KMS-11 (cell line): Measurements from ENCODE around the gene FBXO15.

Experiments used
- H2AFZ ChIP-seq: fragments of 200-600 bp; sonication (generic); 2 replicates; pipeline ENCODE4 v1.6.1; 2016; ENCODE audit warnings: antibody characterized with exemption, mixed run types, low read depth
- H3K27ac ChIP-seq: fragments of 200-600 bp; sonication (generic); 2 replicates; pipeline ENCODE4 v1.6.1; 2016; ENCODE audit warnings: mild to moderate bottlenecking, mixed run types
- H3K27me3 ChIP-seq: fragments of 200-600 bp; sonication (generic); 2 replicates; pipeline ENCODE4 v1.6.1; 2017; ENCODE audit warnings: mild to moderate bottlenecking, low read depth, mixed run types, moderate library complexity; ENCODE audit not compliant: insufficient read depth
- H3K36me3 ChIP-seq: fragments of 200-600 bp; sonication (generic); 2 replicates; pipeline ENCODE4 v1.6.1; 2017; ENCODE audit warnings: mild to moderate bottlenecking, mixed run types; ENCODE audit not compliant: insufficient read depth
- H3K4me1 ChIP-seq: fragments of 200-600 bp; sonication (generic); 2 replicates; pipeline ENCODE4 v1.6.1; 2016; ENCODE audit warnings: mild to moderate bottlenecking, low read depth, mixed run types; ENCODE audit not compliant: poor library complexity, severe bottlenecking
- H3K4me2 ChIP-seq: fragments of 200-600 bp; sonication (generic); 2 replicates; pipeline ENCODE4 v1.7.0; 2016; ENCODE audit warnings: mild to moderate bottlenecking, mixed run types
- H3K4me3 ChIP-seq: fragments of 200-600 bp; sonication (generic); IDR thresholded peaks from 2 replicates; pipeline ENCODE4 v1.6.1; 2017; ENCODE audit warnings: low read depth, low read length, mixed read lengths; ENCODE audit not compliant: insufficient read depth
- H3K79me2 ChIP-seq: fragments of 200-600 bp; sonication (generic); 2 replicates; pipeline ENCODE4 v1.6.1; 2016; ENCODE audit warnings: low read depth, mixed run types; ENCODE audit not compliant: insufficient read depth
- H3K9ac ChIP-seq: fragments of 200-600 bp; sonication (generic); 2 replicates; pipeline ENCODE4 v1.6.1; 2016; ENCODE audit warnings: mild to moderate bottlenecking, mixed run types
- H4K20me1 ChIP-seq: fragments of 200-600 bp; sonication (generic); 2 replicates; pipeline ENCODE4 v1.6.1; 2016; ENCODE audit warnings: mild to moderate bottlenecking, mixed run types; ENCODE audit not compliant: insufficient read depth
- TF ChIP-seq, protein P1 (sequence below): fragments of 200-600 bp; sonication (generic); conservative IDR thresholded peaks from 2 replicates; pipeline ENCODE4 v1.6.1; 2017; ENCODE audit warnings: low read depth, mild to moderate bottlenecking, antibody characterized with exemption, low read length, moderate library complexity, mixed read lengths

Gene FBXO15

DNA sequence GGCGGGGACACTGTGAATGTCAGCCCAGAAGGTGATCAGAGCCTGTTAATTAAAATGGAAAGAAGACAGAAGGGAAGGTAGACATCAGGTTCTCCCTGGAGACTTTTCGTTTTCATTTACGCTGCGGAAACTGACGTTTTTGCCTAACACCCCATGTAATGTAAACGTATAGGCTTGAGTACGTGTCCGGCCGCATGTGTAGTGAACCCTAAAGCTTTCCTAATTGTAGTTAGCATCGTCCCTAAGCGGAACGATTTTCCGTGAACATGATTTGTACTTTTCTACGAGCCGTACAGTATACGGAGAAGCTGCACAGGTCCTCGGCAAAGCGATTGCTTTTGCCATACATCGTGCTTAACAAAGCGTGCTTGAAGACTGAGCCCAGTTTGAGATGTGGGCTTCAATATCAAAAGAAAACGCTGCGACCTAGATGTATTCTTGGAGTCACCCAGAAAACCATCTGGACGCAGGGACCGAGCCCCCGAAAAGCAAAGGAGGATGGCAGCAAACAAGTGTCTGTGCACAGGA is 973 bp upstream of the FBXO15 start:
- Histone ChIP-seq H2AFZ (peak overlapping the region; percentile 75), H3K27ac (peak overlapping the region; percentile 66)

GRCh38 chr18:74147491-74147778 is 199 bp downstream of the FBXO15 start:
- Histone ChIP-seq H3K9ac (peak overlapping the region; percentile 87; the same call in 1 of the 2 replicates), H2AFZ (peak overlapping the region; percentile 75), H3K27ac (peak overlapping the region; percentile 66; the same call in 1 of the 2 replicates)

More for the DNA sequence above, 973 bp upstream of the FBXO15 start:
- H3K36me3 ChIP-seq, result no peaks in the 10 kb centered on the region
- H3K27me3 ChIP-seq, result no peaks in the 10 kb centered on the region
- TF ChIP-seq, protein P1, sequence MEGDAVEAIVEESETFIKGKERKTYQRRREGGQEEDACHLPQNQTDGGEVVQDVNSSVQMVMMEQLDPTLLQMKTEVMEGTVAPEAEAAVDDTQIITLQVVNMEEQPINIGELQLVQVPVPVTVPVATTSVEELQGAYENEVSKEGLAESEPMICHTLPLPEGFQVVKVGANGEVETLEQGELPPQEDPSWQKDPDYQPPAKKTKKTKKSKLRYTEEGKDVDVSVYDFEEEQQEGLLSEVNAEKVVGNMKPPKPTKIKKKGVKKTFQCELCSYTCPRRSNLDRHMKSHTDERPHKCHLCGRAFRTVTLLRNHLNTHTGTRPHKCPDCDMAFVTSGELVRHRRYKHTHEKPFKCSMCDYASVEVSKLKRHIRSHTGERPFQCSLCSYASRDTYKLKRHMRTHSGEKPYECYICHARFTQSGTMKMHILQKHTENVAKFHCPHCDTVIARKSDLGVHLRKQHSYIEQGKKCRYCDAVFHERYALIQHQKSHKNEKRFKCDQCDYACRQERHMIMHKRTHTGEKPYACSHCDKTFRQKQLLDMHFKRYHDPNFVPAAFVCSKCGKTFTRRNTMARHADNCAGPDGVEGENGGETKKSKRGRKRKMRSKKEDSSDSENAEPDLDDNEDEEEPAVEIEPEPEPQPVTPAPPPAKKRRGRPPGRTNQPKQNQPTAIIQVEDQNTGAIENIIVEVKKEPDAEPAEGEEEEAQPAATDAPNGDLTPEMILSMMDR, result no peak
- H3K4me2 ChIP-seq, result peak overlapping the region; percentile 76
- no peaks in the 10 kb centered on the region for H4K20me1 ChIP-seq
- peak overlapping the region; percentile 87 for H3K9ac ChIP-seq
- peaks cover 52% of the 10 kb centered on the region for H3K79me2 ChIP-seq
- H3K4me1 ChIP-seq, result peaks cover 25% of the 10 kb centered on the region
- no peak overlapping the region for H3K4me3 ChIP-seq

GRCh38 chr18:74146756-74147155 is 878 bp downstream of the FBXO15 start:
- H3K27me3 ChIP-seq, result no peaks in the 10 kb centered on the region
- no peak overlapping the region for H3K27ac ChIP-seq
- no peaks in the 10 kb centered on the region for H4K20me1 ChIP-seq
- H3K4me1 ChIP-seq, result peaks cover 25% of the 10 kb centered on the region
- no peaks in the 10 kb centered on the region for H3K36me3 ChIP-seq
- H3K9ac ChIP-seq, result no peak overlapping the region
- no peak overlapping the region for H3K4me3 ChIP-seq
- H3K4me2 ChIP-seq, result peak overlapping the region; percentile 44
- TF ChIP-seq, protein P1, result no peak
- H2AFZ ChIP-seq, result peak overlapping the region; percentile 75
- peaks cover 34% of the 10 kb centered on the region for H3K79me2 ChIP-seq

More at GRCh38 chr18:74147491-74147778, 199 bp downstream of the FBXO15 start:
- Histone ChIP-seq H4K20me1 (no peaks in the 10 kb centered on the region), H3K36me3 (no peaks in the 10 kb centered on the region), H3K4me2 (peak overlapping the region; percentile 44), H3K4me1 (peaks cover 25% of the 10 kb centered on the region), H3K4me3 (no peak overlapping the region), H3K27me3 (no peaks in the 10 kb centered on the region), H3K79me2 (peaks cover 41% of the 10 kb centered on the region)
- TF ChIP-seq, protein P1, result no peak

- no peak overlapping the region for H3K4me2 ChIP-seq
- no peak overlapping the region for H3K9ac ChIP-seq
- H4K20me1 ChIP-seq, result no peaks in the 10 kb centered on the region
- H3K27ac ChIP-seq, result no peak overlapping the region
- H3K36me3 ChIP-seq, result no peaks in the 10 kb centered on the region
- no peak overlapping the region for H2AFZ ChIP-seq
- H3K27me3 ChIP-seq, result no peaks in the 10 kb centered on the region
- peaks cover 3% of the 10 kb centered on the region for H3K4me1 ChIP-seq
- TF ChIP-seq, protein P1, result no peak
- H3K4me3 ChIP-seq, result no peak overlapping the region
- H3K79me2 ChIP-seq, result no peaks in the 10 kb centered on the region
Measured at GRCh38 chr18:74142252-74142651, 5.4 kb downstream of the FBXO15 start.
